KG1 (cell line): Measurements from ENCODE around the gene PLCG1.
"Not testable (repeated sequence)": the region's sequence is repeated elsewhere in the genome, so short reads cannot be mapped to it uniquely, and the experiment has no call there.

ENCODE experiments used
- DNase-seq: peaks from one replicate; lab custom pipeline; 2025; lab: John Stamatoyannopoulos, UW

Gene PLCG1

GRCh38 chr20:41124451-41125094, 12.8 kb upstream of the PLCG1 start:
- no peak for DNase-seq

- no peak for DNase-seq
Observed at GRCh38 chr20:41125530-41126457, 11.5 kb upstream of the PLCG1 start.

GRCh38 chr20:41126719-41127118, 10.6 kb upstream of the PLCG1 start:
- no peak for DNase-seq

- not testable (repeated sequence) for DNase-seq
Observed at GRCh38 chr20:41128317-41128716, 9.0 kb upstream of the PLCG1 start.

GRCh38 chr20:41131594-41132387, 5.6 kb upstream of the PLCG1 start:
- no peak for DNase-seq

GRCh38 chr20:41132388-41132775, 5.0 kb upstream of the PLCG1 start:
- DNase-seq = not testable (repeated sequence)

GRCh38 chr20:41133709-41134361, 3.5 kb upstream of the PLCG1 start:
- DNase-seq = no peak

- DNase-seq = no peak
Observed at GRCh38 chr20:41134362-41135186, 2.8 kb upstream of the PLCG1 start.

GRCh38 chr20:41135187-41135887, 2.0 kb upstream of the PLCG1 start:
- DNase-seq = peak; percentile 50

- DNase-seq = no peak
Observed at GRCh38 chr20:41135888-41136679, 1.3 kb upstream of the PLCG1 start.

GRCh38 chr20:41137614-41138474, 501 bp downstream of the PLCG1 start:
- peak; percentile 77 for DNase-seq

GRCh38 chr20:41138475-41139226, 1.3 kb downstream of the PLCG1 start:
- DNase-seq = peak; percentile 31

GRCh38 chr20:41139227-41140093, 2.1 kb downstream of the PLCG1 start:
- no peak for DNase-seq

GRCh38 chr20:41140226-41141133, 3.1 kb downstream of the PLCG1 start:
- no peak for DNase-seq

GRCh38 chr20:41141153-41141815, 3.9 kb downstream of the PLCG1 start:
- no peak for DNase-seq
